SK-N-DZ (cell line): ENCODE data around the gene CELF4.
A peak's percentile ranks its signal among the peaks of the same experiment; 100 is the strongest.
"Not testable (repeated sequence)": the region's sequence is repeated elsewhere in the genome, so short reads cannot be mapped to it uniquely, and the experiment has no call there.

Experiments used
- DNase-seq: peaks from one replicate; pipeline ENCODE4 v3.0.0-alpha.2; 2015; ENCODE audit warnings: low spot score

CELF4 gene

GRCh38 chr18:37473195-37473840 lies 92.3 kb downstream of the CELF4 start:
- no peak for DNase-seq

- peak; percentile 69 for DNase-seq
These were observed 94.0 kb downstream of the CELF4 start for GRCh38 chr18:37471637-37472036.

- DNase-seq, result no peak
These were observed 94.6 kb downstream of the CELF4 start for GRCh38 chr18:37470986-37471385.

GRCh38 chr18:37467002-37467662 lies 98.5 kb downstream of the CELF4 start:
- no peak for DNase-seq

GRCh38 chr18:37465958-37466357 lies 99.6 kb downstream of the CELF4 start:
- DNase-seq, result peak; percentile 84

- DNase-seq, result no peak
These were observed 101.3 kb downstream of the CELF4 start for GRCh38 chr18:37464257-37464656.

GRCh38 chr18:37461329-37461728 lies 104.3 kb downstream of the CELF4 start:
- DNase-seq, result not testable (repeated sequence)

- DNase-seq, result no peak
These were observed 105.0 kb downstream of the CELF4 start for GRCh38 chr18:37460604-37461003.

- no peak for DNase-seq
These were observed 106.9 kb downstream of the CELF4 start for GRCh38 chr18:37458697-37459096.

- no peak for DNase-seq
These were observed 107.8 kb downstream of the CELF4 start for GRCh38 chr18:37457753-37458152.

- DNase-seq, result no peak
These were observed 108.3 kb downstream of the CELF4 start for GRCh38 chr18:37457341-37457740.

GRCh38 chr18:37456873-37457272 lies 108.7 kb downstream of the CELF4 start:
- no peak for DNase-seq

GRCh38 chr18:37456395-37456794 lies 109.2 kb downstream of the CELF4 start:
- no peak for DNase-seq

GRCh38 chr18:37453752-37454151 lies 111.8 kb downstream of the CELF4 start:
- no peak for DNase-seq

- no peak for DNase-seq
These were observed 112.8 kb downstream of the CELF4 start for GRCh38 chr18:37452682-37453385.

- peak; percentile 33 for DNase-seq
These were observed 113.6 kb downstream of the CELF4 start for GRCh38 chr18:37452015-37452414.

GRCh38 chr18:37451239-37451825 lies 114.3 kb downstream of the CELF4 start:
- no peak for DNase-seq

- DNase-seq, result peak; percentile 88
These were observed 115.0 kb downstream of the CELF4 start for GRCh38 chr18:37450434-37451132.

- no peak for DNase-seq
These were observed 116.0 kb downstream of the CELF4 start for GRCh38 chr18:37449618-37450017.

GRCh38 chr18:37448946-37449345 lies 116.7 kb downstream of the CELF4 start:
- no peak for DNase-seq

- no peak for DNase-seq
These were observed 117.4 kb downstream of the CELF4 start for GRCh38 chr18:37447962-37448888.
